ENCODE measurements around the gene ATP6V1B1. TPM values are rescaled to one million over a fixed set of nuclear protein-coding genes. Genes with fewer than 3 reads are reported as not detected.

Gene ATP6V1B1
- total and polyA plus RNA-seq, 7 donors = 0.16 to 1.9 (median 0.66) TPM; not detected in 4

DNA sequence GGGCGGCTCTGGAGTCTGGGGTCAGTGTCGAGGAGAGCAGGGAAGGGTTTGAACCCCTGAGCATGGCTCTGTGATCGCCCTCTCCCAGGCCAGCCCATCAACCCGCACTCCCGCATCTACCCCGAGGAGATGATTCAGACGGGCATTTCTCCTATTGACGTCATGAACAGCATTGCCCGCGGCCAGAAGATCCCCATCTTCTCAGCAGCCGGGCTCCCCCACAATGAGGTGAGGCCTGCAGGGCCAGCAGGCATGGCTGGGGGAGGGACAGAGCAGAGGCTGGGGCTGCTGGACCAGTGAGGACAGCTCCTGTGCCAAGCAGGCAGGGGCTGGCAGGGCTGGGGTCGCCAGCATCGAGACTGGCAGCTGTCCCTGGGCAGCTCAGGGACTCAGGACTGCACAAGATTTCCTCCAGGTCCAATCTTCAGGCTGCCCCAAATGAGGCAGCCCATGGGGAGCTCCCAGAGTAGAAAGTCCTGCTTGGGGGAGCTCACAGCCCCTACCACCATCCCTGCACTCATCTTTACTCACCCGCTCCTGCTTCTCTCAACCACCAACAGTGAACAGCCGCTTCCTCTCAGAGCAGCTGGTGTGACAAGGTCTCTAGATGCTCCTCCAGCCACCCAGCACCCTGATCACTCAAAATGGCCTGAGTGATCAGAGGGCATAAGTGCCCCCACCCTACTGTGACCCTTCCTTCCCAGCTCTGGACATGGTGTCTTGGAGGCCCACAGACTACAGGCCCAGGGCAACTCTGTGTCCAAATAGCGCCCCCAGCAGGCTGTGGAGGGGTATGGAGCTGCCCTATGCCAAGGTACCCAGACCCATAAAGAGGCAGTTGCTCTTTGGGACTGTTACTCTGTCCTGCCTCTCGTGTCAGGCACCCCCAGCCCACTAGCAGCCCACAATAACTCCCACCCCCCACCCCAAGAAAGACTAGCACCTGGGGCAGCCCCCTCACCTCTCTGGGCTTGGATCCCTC is 24.4 kb downstream of the ATP6V1B1 start:
- no peak for DNase-seq
- intact Hi-C loops (cut with DNase I) = no loop called here
- no peaks in the 10 kb centered on the region for H3K36me3 ChIP-seq
- no peak overlapping the region for H3K4me3 ChIP-seq
- peaks cover 0 to 7% (median 6%) of the 10 kb centered on the region in 4 donors for H3K4me1 ChIP-seq
- no peaks in the 10 kb centered on the region for H3K9me3 ChIP-seq
- WGBS, 2 donors = 88 to 89% methylated on average over 17 of the region's 17 CpGs
- H3K27ac ChIP-seq = no peak overlapping the region
- TF ChIP-seq POLR2A (IDR thresholded peaks at IDR 0.05) (no peak), EP300 (IDR thresholded peaks at IDR 0.05) (no peak), POLR2AphosphoS5 (IDR thresholded peaks at IDR 0.05) (no peak)
- TF ChIP-seq, protein P1, sequence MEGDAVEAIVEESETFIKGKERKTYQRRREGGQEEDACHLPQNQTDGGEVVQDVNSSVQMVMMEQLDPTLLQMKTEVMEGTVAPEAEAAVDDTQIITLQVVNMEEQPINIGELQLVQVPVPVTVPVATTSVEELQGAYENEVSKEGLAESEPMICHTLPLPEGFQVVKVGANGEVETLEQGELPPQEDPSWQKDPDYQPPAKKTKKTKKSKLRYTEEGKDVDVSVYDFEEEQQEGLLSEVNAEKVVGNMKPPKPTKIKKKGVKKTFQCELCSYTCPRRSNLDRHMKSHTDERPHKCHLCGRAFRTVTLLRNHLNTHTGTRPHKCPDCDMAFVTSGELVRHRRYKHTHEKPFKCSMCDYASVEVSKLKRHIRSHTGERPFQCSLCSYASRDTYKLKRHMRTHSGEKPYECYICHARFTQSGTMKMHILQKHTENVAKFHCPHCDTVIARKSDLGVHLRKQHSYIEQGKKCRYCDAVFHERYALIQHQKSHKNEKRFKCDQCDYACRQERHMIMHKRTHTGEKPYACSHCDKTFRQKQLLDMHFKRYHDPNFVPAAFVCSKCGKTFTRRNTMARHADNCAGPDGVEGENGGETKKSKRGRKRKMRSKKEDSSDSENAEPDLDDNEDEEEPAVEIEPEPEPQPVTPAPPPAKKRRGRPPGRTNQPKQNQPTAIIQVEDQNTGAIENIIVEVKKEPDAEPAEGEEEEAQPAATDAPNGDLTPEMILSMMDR (IDR thresholded peaks at IDR 0.05) = no peak
- H3K27me3 ChIP-seq = peaks cover 0 to 70% (median 25%) of the 10 kb centered on the region in 3 donors

DNA sequence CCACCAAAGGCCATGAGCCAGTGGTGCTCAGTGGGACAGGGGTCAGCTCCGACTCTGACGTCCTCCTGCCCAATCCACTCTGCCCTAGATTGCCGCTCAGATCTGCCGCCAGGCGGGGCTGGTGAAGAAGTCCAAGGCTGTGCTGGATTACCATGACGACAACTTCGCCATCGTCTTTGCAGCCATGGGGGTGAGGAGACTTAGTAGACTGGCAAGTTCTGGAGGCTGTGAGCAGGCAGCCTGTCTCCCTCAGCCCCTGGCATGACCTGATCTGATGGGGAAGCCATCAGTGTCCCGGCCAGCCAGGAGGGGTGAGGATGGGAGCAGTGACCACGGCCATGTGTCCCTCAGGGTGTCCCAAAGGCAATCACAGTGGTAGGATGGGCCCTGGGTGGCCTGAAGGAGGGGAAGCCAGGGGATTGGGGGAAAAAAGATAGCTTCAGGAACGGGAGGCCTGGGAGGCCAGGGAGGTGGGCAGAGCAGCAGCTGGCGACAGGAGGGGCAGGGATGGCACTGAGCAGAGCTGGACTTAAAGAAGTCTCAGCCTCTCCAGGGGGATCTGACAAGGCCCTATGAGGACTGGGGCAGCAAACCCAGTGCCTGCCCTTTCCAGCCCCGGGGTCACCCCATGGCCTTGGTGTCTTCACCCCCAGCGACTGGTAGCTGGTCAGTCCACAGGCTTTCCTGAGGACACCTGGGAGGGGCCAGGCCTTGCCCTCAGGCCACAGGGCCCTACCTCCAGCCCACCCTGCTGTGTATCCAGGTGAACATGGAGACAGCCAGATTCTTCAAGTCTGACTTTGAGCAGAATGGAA is 25.3 kb downstream of the ATP6V1B1 start:
- Histone ChIP-seq H3K36me3 (no peaks in the 10 kb centered on the region), H3K4me1 (peaks cover 0 to 11% (median 8%) of the 10 kb centered on the region in 4 donors), H3K4me3 (no peak overlapping the region), H3K9me3 (no peaks in the 10 kb centered on the region), H3K27ac (no peak overlapping the region), H3K27me3 (peaks cover 0 to 73% (median 25%) of the 10 kb centered on the region in 3 donors)
- DNase-seq = no peak
- intact Hi-C loops (cut with DNase I) = no loop called here
- TF ChIP-seq POLR2A (IDR thresholded peaks at IDR 0.05) (no peak), POLR2AphosphoS5 (IDR thresholded peaks at IDR 0.05) (no peak), EP300 (IDR thresholded peaks at IDR 0.05) (no peak)
- TF ChIP-seq, protein P1 (IDR thresholded peaks at IDR 0.05) = no peak
- WGBS, 2 donors = 61 to 76% methylated on average over 14 of the region's 14 CpGs

DNA sequence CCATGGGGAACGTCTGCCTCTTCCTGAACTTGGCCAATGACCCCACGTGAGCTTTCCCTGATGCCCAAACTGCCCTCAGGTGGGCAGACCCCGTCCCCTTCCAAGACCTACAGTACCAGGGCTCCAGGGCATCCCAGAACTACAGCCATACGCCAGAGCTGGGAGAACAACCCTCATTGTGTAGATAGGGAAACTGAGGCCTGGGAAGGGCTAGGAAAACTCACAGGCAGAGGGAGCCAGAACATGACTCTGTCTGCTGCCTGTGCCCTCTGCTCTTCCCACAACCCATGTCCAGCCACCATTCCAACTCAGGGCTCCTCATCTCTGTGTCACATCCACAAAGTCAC is 25.9 kb downstream of the ATP6V1B1 start:
- Histone ChIP-seq H3K4me3 (no peak overlapping the region), H3K4me1 (peaks cover 0 to 11% (median 8%) of the 10 kb centered on the region in 4 donors), H3K27me3 (peaks cover 0 to 73% (median 25%) of the 10 kb centered on the region in 3 donors), H3K9me3 (no peaks in the 10 kb centered on the region), H3K36me3 (no peaks in the 10 kb centered on the region), H3K27ac (no peak overlapping the region)
- intact Hi-C loops (cut with DNase I) = no loop called here
- no peak for TF ChIP-seq POLR2AphosphoS5 (IDR thresholded peaks at IDR 0.05)
- no peak for TF ChIP-seq EP300 (IDR thresholded peaks at IDR 0.05)
- TF ChIP-seq, protein P1 (IDR thresholded peaks at IDR 0.05) = no peak
- no peak for TF ChIP-seq POLR2A (IDR thresholded peaks at IDR 0.05)
- DNase-seq = no peak
- WGBS, 2 donors = 82 to 84% methylated on average over 4 of the region's 4 CpGs

DNA sequence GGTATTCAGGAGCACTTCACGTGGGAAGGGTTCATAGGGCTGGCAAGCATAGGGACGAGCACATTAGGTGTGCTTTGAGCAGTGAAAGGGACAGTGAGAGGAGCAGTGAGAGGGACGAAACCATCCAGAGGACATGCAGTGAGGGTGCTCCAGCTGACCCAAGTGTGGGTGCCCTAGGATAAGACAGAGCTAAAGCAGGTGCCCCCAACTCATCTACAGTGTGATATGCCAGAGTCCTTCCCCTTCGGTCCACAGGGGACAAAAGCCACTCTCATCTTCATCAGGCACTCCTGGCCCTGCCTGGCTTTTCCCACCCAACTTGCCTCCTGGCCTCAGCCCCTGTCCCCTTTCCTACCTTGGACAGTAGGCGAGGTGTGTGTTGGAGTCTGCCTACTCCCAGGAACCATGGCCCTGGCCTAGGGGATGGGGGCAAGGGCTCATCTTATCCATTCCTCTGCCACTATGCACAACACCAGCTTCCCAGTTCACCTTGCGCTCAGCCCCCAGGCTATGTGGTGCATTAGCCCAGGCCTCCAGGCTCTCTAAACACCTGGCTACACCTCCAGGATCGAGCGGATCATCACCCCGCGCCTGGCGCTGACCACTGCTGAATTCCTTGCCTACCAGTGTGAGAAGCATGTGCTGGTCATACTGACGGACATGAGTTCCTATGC is 26.6 kb downstream of the ATP6V1B1 start:
- Histone ChIP-seq H3K4me1 (peaks cover 0 to 11% (median 8%) of the 10 kb centered on the region in 4 donors), H3K27ac (no peak overlapping the region), H3K9me3 (no peaks in the 10 kb centered on the region), H3K27me3 (peaks cover 0 to 73% (median 25%) of the 10 kb centered on the region in 3 donors), H3K4me3 (no peak overlapping the region), H3K36me3 (no peaks in the 10 kb centered on the region)
- no peak for DNase-seq
- intact Hi-C loops (cut with DNase I) = no loop called here
- 78 to 82% methylated on average over 12 of the region's 12 CpGs for WGBS, 2 donors
- TF ChIP-seq, protein P1 (IDR thresholded peaks at IDR 0.05) = no peak
- TF ChIP-seq EP300 (IDR thresholded peaks at IDR 0.05) (no peak), POLR2AphosphoS5 (IDR thresholded peaks at IDR 0.05) (no peak), POLR2A (IDR thresholded peaks at IDR 0.05) (no peak)

All from sigmoid colon (tissue), 7 donors.